ENCODE results near the gene ATP1B3.
"Not testable (repeated sequence)": the region's sequence is repeated elsewhere in the genome, so short reads cannot be mapped to it uniquely, and the experiment has no call there.

ATP1B3 gene

DNA sequence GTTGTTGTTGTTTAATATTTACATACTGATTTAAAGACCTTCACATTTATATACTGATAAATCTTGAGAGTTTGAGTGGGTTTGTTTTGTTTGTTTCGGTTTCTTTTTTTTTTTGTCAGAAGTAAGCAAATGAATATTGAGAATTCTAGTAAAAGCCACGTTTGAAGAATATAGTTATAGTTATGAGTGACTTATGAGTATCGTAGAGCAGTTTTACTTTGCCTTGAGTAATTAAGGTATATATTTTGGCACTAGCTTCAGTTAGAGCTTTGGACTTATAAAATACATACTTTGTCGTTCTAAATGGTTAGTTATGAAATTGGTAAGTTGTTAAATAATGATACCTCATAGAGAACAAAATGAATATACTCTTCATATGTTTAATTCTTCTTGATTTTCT, 27.8 kb downstream of the ATP1B3 start:
- DNase-seq (ENCODE audit: low read depth in 2 of 2), result no peak

DNA sequence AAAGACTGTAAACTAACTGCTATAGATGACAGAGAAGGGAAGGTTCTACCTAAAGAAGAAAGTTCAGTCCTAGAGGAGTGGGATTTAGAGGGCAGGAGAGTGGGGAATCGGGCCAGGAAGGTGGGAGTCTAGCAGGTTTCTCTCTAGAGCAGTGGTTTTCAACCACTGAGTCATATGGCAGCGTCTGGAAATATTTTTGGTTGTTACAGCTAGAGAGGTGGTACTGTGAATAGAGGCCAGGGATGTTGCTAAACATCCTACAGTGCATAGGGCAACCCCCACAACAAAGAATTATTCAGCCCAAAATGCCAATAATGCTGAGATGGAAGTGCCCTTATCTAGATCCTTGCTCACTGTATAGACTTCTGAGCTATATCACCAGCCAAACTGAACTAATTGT, 28.7 kb downstream of the ATP1B3 start:
- no peak for DNase-seq (ENCODE audit: low read depth in 2 of 2)

DNA sequence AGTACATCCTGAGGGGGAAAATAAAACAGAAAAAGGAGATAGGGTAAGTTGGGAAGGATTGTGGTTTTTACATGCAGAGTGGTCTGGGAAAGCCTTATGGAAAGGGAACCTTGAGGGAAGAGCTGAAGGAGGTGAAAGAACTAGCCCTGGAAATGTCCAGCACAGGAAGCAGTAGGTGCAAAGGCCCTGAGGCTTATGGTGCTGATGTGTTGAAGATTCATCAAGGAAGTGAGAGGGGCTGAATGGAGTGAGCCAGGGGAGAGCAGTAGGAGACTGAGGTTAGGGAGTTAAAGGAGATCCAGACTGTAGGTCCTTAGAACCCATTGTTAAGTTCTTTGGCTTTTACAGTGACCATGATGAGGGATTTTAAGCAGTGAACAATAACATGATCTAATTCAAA, 33.0 kb downstream of the ATP1B3 start:
- DNase-seq (ENCODE audit: low read depth in 2 of 2), result no peak

DNA sequence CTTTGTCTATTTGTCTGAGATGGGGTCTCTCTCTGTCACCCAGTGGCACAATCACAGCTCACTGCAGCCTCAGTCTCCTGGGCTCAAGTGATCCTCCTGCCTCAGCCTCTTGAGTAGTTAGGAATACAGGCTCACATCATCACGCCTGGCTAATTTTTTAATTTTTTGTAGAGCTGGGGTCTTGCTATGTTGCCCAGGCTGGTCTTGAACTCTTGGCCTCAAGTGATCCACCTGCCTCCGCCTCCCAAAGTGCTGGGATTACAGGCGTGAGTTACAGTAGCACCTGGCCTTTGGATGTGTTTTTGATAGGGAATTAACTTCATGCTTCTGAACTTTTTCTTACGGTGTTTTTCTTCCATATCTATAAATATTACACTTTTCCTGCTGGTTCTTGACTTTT, 33.5 kb downstream of the ATP1B3 start:
- DNase-seq (ENCODE audit: low read depth in 2 of 2), result not testable (repeated sequence)

DNA sequence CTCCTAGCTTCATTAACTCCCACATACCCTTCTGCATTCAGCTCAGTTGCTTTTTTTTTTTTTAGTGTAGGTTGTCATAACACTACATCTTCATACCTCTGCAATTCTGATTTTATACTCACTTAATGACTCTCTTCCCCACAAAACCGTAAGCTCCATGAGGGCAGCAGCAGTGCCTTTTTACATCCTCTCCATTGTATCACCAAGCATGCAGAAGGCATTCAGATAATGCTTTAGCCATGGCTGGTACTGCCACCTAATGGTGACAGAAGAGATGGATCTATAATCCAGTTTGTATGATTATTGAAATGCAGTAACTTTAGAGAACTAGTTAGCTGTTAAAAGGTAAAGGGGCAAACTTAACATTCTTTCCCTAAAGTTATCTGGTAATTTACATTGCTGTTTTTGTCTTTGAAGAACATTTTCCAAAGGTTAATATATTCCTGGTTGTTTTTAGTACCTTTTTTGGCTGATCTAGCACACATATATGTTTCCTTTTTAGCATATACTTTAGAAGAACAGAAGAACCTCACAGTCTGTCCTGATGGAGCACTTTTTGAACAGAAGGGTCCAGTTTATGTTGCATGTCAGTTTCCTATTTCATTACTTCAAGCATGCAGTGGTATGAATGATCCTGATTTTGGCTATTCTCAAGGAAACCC, 36.8 kb downstream of the ATP1B3 start:
- DNase-seq (ENCODE audit: low read depth in 2 of 2), result peak in 1 of 2 donors; percentile 9

DNA sequence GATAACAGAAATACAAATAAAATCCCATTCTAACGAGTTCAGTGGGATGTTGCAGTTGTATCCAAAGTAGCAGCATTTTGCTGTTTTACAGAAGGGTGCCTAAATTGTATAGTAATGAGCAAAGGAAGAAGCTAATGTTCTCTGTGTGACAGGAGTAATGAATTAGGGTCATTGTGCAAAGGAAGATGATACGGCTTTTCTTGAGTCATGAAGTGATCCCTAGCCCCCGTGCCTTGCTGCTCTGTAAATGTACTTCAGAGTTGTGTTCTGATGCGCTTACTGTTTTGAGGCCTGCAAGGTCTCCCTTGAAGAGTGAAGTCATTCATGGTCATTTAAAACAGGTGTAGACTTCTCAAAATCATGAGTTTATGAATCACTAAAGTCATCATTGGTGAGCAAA, 37.9 kb downstream of the ATP1B3 start:
- DNase-seq (ENCODE audit: low read depth in 2 of 2), result no peak

DNA sequence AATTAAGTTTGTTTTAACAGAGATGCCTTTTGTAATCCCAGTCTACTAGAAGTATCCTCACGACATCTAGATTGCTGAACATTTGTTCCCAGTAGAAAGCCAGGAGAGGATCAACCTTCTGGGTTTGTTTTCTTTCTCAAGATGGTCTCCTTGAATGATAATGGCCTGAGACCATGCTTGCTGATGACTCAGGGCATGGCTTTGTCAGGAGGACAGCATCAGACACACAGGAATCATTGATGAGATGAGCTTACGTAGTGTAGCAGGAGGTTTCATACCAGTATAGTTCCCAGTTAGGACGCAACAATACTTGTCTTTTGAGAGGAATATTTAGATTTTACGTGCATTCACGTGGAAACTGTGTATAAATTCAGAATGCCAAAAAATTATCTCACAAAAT, 38.6 kb downstream of the ATP1B3 start:
- no peak for DNase-seq (ENCODE audit: low read depth in 2 of 2)

DNA sequence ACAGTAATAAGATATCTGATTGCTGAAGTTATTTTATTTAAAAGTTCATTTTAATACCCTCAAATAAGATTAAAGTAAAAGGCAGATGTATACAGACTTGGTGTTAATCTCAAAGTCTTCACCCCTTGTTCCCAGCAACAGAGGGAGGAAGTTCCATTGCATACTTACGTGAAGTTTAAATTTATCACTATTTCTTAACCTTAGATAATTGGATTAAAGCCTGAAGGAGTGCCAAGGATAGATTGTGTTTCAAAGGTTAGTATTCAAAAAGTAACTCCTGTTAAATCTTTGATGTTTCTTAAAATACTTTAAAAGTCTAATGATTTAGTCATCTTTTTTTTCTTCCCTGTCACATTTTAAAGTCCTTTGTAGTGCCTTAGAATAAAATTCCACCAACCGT, 39.3 kb downstream of the ATP1B3 start:
- no peak for DNase-seq (ENCODE audit: low read depth in 2 of 2)

DNA sequence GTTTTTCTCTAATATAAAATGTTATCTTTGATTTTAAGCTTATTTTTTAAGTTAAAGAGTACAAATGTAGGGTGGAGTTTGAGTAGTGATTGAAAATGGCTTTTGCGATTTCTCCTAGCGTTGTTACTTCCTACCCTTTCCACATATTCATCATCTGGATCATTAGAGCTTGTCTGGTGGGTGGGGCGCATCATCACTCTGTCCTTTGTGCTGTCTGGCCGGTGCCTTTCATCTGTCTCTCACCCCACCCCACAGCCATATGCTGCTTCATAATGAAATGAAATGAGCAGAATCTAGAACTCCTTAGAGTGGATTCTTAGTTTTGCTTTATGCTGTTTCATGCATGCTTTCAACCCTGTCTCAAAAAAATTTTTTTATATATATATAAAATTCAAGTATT, 44.3 kb downstream of the ATP1B3 start:
- DNase-seq (ENCODE audit: low read depth in 2 of 2), result no peak

DNA sequence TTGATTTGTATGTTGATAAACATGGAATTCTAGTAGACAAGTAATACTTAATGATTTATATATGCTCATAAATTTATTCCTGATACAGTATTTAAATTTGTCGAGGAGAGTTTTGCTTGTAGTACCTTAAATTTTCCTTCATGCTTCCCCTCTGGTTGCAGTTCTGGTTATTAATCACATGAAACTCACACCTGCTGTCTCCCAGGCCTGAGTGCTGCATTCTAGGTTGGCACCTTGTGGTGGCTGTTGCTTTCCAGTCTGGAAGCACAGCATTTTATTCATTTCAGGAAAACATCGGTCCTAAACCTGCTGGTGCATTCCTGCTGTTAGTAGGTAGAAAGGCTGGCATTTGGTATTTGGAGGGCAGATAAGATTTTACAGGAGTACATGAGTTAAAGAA, 44.9 kb downstream of the ATP1B3 start:
- no peak for DNase-seq (ENCODE audit: low read depth in 2 of 2)

DNA sequence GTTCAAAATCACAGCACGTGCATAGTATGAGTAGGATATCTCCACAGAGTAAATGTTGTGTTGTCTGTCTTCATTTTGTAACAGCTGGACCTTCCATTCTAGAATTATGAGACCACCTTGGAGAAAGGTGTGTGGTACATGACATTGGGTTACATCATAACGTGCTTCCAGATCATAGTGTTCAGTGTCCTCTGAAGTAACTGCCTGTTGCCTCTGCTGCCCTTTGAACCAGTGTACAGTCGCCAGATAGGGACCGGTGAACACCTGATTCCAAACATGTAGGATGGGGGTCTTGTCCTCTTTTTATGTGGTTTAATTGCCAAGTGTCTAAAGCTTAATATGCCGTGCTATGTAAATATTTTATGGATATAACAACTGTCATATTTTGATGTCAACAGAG, 49.2 kb downstream of the ATP1B3 start:
- DNase-seq (ENCODE audit: low read depth in 2 of 2), result not testable (repeated sequence)

DNA sequence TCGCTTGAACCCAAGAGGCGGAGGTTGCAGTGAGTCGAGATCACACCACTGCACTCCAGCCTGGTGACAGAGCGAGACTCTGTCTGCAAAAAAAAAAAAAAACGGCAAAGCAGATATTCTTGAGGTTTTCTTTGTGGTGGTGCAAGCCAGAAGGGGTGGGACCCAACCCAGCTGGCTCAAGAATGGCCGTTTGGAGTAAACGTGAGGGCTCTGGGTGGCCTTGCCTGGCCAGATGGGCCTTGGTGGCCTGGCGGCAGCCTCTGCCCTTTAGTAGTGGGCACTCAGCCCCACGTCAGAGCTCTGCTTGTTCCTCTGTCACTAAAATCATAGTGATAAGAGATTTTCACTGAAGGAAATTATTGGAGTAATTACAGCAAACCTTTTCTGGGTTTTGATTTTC, 50.5 kb downstream of the ATP1B3 start:
- no peak for DNase-seq (ENCODE audit: low read depth in 2 of 2)

DNA sequence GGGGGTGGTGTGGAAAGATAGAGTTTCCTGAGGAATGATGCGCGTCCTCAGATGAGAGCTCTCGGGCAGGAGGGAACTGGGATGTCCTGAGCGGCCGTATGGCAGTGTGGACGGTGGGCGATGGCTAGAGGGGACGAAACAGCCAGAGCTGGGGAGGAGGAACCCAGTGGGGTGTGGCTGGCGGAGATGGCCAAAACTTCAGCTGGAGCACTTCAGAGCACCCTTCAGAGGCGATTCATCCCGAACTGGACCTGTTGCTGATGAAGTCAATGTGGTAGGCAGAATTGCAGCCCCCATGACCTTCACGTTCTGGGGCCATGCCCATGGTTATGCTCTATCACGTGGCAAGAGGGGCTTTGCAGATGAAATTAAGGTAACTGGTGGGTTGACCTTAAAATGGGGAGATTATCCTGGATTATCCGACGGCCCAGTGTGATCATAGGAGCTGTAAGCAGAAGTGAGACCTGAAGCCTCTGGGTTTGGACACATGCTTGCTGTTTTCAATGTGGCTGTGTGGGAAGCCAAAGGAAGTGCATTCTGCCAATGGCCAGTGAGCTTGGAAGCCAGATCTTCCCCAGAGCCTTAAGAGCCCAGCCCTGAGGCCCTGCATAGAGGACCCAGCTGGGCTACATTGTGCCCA, 52.3 kb downstream of the ATP1B3 start:
- no peak for DNase-seq (ENCODE audit: low read depth in 2 of 2)

DNA sequence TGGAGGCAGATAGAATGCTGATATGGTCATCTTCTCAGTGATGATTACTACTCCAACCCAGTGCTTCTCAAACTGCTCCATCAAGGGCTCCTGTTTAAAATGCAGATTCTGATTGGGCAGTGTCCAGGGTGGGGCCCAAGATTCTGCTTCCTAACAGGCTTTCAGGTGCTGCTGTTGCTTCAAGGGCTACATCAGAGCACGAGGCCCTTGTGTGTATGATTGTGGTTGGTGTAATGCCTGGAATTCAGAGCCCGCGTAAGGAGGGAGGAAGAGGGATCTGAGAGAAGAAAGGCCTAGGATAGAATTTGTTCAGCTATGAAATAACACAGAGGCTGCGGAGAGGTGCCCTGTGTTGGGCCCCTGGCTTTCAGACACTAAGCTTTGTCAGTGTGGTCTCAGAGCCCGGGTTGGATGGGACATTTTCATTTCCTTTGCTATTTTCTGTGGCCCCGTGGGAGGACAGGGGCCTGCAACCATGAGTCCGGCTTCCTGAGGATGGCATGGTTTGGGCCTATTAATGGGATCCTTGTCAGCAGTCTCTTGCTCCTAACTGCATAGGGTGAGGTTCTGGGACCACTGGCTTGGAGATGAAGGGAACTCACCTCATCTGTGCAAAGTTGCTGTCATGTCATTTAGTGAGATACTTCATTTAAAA, 53.0 kb downstream of the ATP1B3 start:
- DNase-seq (ENCODE audit: low read depth in 2 of 2), result no peak

DNA sequence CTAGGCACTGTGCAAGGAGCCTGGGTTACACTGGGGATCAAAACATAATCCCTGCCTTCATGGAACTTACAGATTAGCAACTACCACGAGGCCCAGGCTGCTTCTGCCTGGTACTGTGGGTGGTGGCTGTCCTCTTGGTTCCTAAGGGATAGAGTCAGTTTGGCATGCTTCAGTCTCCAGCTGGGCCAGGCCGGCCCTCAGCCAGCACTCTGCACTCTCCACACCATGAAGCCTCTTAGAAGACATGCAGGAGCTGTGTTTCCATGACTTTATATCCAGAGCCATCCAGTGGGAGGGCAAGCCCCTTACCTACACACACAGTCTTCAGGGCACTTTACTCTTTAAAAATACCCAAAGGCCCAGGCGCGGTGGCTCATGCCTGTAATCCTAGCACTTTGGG, 54.4 kb downstream of the ATP1B3 start:
- DNase-seq (ENCODE audit: low read depth in 2 of 2), result no peak

DNA sequence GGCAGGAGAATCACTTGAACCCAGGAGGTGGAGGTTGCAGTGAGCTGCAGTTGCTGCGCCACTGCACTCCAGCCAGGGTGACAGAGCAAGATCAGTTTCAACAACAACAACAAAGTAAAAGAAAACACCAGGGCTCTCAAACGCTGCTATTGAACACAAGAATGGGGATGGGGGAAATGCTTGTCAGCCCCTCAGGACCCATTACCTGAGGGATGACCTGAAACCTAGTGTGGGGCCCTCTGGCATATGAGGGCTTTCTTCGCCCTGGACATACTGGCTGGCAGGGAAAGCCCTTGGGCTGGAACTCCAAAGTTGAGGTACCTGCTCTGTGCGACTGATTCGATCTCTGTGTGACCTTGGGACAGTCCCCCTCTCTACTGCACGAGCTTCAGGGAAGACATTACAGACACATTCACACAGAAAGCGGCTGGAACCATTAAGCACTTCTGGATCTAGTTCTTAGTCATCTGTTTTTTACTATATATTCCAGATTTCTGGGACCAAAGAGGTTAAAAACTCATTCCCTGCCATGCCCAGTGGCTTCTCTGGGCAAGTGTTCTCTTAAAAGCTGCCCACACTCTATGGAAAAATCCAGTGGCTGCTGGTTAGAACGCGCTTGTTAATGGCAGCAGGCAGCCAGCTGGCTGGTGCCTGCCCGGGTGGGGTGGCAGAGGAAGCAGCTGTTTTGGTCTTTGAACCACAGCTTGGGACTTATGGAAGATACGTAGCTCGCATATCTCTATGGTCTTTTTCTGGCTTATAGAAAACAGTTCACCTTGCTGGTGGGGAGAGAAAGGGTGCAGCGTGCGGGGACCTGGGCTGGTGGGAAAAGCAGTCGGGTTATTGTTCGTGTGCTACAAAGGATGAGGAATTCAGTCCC, 57.2 kb downstream of the ATP1B3 start:
- DNase-seq (ENCODE audit: low read depth in 2 of 2), result no peak

DNA sequence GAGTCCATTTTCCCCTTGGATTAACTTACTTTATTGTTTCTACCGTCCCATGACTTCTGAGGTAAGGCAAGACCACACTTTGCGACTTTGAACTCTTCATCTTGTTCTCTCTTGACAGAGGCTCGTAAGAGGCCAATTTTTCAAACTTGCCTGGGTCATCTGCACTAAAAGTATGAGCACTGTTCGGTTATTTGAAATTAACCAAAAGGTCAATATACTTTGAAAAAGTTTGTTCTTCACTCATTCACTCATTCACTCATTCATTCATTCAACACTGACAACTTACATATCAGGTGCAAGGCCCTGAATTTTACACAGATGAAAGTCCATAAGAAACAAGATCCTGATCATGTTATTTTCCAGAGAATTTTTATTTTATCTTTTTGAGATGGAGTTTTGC, 57.9 kb downstream of the ATP1B3 start:
- no peak for DNase-seq (ENCODE audit: low read depth in 2 of 2)

DNA sequence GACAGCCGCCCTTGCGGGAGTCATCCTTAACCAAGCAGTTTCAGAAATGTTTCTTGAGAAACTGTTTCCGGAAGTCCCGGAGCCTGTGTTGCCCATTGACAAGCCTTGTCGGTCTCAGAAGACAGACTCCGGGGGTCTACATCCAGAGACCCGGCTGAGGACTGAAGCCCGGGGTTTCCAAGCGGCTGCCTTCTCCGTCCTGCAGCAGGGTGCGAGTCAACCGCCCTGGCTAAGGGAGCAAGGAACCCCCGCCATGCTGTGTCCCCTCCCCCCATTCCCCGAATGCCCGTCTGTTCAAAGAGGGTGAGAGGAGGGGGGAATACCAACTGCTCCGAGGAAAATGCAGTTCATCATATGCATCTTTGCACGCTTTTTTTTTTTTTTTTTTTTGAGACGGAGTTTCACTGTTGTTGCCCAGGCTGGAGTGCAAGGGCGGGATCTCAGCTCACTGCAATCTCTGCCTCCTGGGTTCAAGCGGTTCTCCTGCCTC, 61.6 kb downstream of the ATP1B3 start:
- DNase-seq (ENCODE audit: low read depth in 2 of 2), result no peak

DNA sequence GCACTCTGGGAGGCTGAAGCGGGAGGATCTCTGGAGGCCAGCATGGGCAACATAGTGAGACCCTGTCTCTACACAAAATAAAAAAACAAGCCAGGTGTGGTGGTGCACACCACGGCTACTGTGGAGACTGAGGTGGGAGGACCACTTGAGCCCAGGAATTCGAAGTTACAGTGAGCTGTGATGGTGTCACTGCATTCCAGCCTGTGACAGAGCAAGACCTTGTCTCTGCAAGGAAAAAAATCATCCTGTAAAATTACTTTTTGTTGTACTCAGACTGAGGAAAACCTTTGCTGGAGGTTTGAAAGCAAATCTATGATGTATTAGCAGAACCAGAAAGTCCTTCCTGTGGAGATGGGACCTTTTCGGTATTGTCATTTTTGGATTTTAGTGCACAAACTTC, 63.3 kb downstream of the ATP1B3 start:
- no peak for DNase-seq (ENCODE audit: low read depth in 2 of 2)

DNA sequence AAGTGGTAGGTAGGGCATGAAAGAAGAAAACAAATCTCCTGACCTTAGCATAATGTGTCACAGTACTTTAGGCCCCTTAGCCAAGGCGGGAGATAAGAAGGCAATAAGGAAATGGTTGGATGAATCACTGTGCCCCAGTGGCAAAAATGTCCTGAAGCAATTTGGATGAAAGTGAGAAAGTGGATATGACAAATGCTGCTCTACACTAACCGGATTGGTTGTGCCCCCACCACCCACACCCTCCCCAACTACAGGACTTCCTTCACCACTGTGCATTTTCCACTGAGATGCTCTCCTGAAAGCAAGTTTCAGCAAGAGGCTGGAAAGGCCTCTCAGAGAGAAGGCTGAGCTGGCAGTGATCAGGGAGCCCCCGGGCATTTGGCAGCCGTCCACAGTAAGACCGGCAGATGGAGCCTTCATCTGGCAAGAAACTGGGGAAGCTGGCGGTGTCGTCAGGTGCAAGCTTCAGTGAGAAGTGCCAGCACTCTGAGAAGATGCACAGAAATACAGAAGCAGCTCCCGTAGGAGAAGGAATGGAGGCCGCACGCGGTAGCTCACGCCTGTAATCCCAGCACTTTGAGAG, 63.8 kb downstream of the ATP1B3 start:
- no peak for DNase-seq (ENCODE audit: low read depth in 2 of 2)

DNA sequence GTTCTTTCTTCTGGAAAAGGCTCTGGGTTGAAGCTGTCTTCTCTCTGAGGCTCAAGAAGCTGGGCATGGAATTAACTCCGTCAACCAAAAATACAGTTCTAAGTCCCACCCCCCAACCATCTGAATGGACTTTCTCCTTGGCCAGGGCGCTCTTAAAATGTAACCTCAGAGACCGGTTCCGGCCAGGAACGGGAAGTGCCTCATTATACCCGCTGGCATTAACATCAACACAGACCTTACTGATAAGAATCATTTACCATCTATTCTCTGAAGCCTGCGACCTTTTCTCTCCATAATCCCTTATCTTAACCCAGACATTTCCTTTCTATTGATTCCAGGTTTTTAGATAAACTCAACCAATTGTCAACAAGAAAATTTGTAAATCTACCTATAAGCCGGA, 64.7 kb downstream of the ATP1B3 start:
- no peak for DNase-seq (ENCODE audit: low read depth in 2 of 2)

DNA sequence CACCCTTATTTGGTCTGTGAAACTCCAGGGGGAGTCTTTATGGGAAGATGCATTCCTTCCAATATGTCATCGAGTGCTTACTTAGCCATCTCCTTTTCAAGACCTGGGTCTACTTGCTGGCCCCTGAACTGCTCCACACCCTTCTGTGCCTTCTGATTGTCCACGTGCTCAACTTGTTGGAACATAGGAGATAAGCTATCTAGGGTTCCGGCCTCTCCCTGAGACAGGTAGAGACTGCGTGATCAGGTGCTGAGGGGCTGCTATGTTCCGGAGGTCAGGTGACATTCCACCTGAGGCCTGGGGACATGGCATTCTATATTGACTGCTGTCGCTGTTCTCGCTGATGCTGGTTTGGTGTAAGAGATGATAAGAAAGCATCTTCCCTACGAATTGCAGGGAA, 65.6 kb downstream of the ATP1B3 start:
- no peak for DNase-seq (ENCODE audit: low read depth in 2 of 2)

All from stimulated activated CD8-positive, alpha-beta memory T cell treated with anti-CD3 and anti-CD28 coated beads, Interleukin-2, amount 100 ng/mL, for 1 hour (primary cell).